Measurements from ENCODE around the gene ADGRV1.
A peak's percentile ranks its signal among the peaks of the same experiment; 100 is the strongest.

The ADGRV1 gene

GRCh38 chr5:91178461-91178860 is 619.9 kb downstream of the ADGRV1 start:
- Histone ChIP-seq H3K27me3 (ENCODE audit: insufficient read depth, poor library complexity, severe bottlenecking) (no peaks in the 10 kb centered on the region), H3K4me3 (ENCODE audit: severe bottlenecking) (no peak overlapping the region), H3K9me3 (ENCODE audit: severe bottlenecking) (no peaks in the 10 kb centered on the region), H3K36me3 (ENCODE audit: low read depth) (no peaks in the 10 kb centered on the region), H3K4me1 (ENCODE audit: insufficient read depth, poor library complexity, severe bottlenecking) (peaks cover 3% of the 10 kb centered on the region), H3K27ac (ENCODE audit: poor library complexity, severe bottlenecking) (no peak overlapping the region)
- TF ChIP-seq CTCF (IDR thresholded peaks at IDR 0.05; ENCODE audit: poor library complexity, severe bottlenecking): no peak
- ATAC-seq (ENCODE audit: low read depth): no peak
- no peak for DNase-seq (ENCODE audit: low spot score)

GRCh38 chr5:91179018-91179417 is 620.4 kb downstream of the ADGRV1 start:
- Histone ChIP-seq H3K27me3 (ENCODE audit: insufficient read depth, poor library complexity, severe bottlenecking) (no peaks in the 10 kb centered on the region), H3K4me1 (ENCODE audit: insufficient read depth, poor library complexity, severe bottlenecking) (peaks cover 3% of the 10 kb centered on the region), H3K27ac (ENCODE audit: poor library complexity, severe bottlenecking) (no peak overlapping the region), H3K4me3 (ENCODE audit: severe bottlenecking) (no peak overlapping the region), H3K9me3 (ENCODE audit: severe bottlenecking) (no peaks in the 10 kb centered on the region), H3K36me3 (ENCODE audit: low read depth) (no peaks in the 10 kb centered on the region)
- DNase-seq (ENCODE audit: low spot score) (no peak), ATAC-seq (ENCODE audit: low read depth) (no peak)
- no peak for TF ChIP-seq CTCF (IDR thresholded peaks at IDR 0.05; ENCODE audit: poor library complexity, severe bottlenecking)

- no peak for TF ChIP-seq CTCF (IDR thresholded peaks at IDR 0.05; ENCODE audit: poor library complexity, severe bottlenecking)
- H3K4me3 ChIP-seq (ENCODE audit: severe bottlenecking): no peak overlapping the region
- no peak for ATAC-seq (ENCODE audit: low read depth)
Measured at GRCh38 chr5:91180506-91180905, 621.9 kb downstream of the ADGRV1 start.

GRCh38 chr5:91182763-91183162 is 624.2 kb downstream of the ADGRV1 start:
- peak; percentile 12; the same call in 1 of the 3 replicates for ATAC-seq (ENCODE audit: low read depth)
- H3K4me3 ChIP-seq (ENCODE audit: severe bottlenecking): no peak overlapping the region
- H3K4me1 ChIP-seq (ENCODE audit: insufficient read depth, poor library complexity, severe bottlenecking): peaks cover 3% of the 10 kb centered on the region
- no peaks in the 10 kb centered on the region for H3K36me3 ChIP-seq (ENCODE audit: low read depth)
- no peak overlapping the region for H3K27ac ChIP-seq (ENCODE audit: poor library complexity, severe bottlenecking)
- TF ChIP-seq CTCF (IDR thresholded peaks at IDR 0.05; ENCODE audit: poor library complexity, severe bottlenecking): no peak
- no peaks in the 10 kb centered on the region for H3K9me3 ChIP-seq (ENCODE audit: severe bottlenecking)
- no peak for DNase-seq (ENCODE audit: low spot score)
- no peaks in the 10 kb centered on the region for H3K27me3 ChIP-seq (ENCODE audit: insufficient read depth, poor library complexity, severe bottlenecking)

More at GRCh38 chr5:91180506-91180905, 621.9 kb downstream of the ADGRV1 start:
- no peaks in the 10 kb centered on the region for H3K9me3 ChIP-seq (ENCODE audit: severe bottlenecking)
- no peaks in the 10 kb centered on the region for H3K36me3 ChIP-seq (ENCODE audit: low read depth)
- H3K27ac ChIP-seq (ENCODE audit: poor library complexity, severe bottlenecking): no peak overlapping the region
- peaks cover 3% of the 10 kb centered on the region for H3K4me1 ChIP-seq (ENCODE audit: insufficient read depth, poor library complexity, severe bottlenecking)
- DNase-seq (ENCODE audit: low spot score): no peak
- H3K27me3 ChIP-seq (ENCODE audit: insufficient read depth, poor library complexity, severe bottlenecking): no peaks in the 10 kb centered on the region

- Histone ChIP-seq H3K36me3 (ENCODE audit: low read depth) (no peaks in the 10 kb centered on the region), H3K27me3 (ENCODE audit: insufficient read depth, poor library complexity, severe bottlenecking) (no peaks in the 10 kb centered on the region), H3K4me3 (ENCODE audit: severe bottlenecking) (no peak overlapping the region), H3K27ac (ENCODE audit: poor library complexity, severe bottlenecking) (no peak overlapping the region), H3K9me3 (ENCODE audit: severe bottlenecking) (no peaks in the 10 kb centered on the region), H3K4me1 (ENCODE audit: insufficient read depth, poor library complexity, severe bottlenecking) (peaks cover 3% of the 10 kb centered on the region)
- DNase-seq (ENCODE audit: low spot score): no peak
- no peak for TF ChIP-seq CTCF (IDR thresholded peaks at IDR 0.05; ENCODE audit: poor library complexity, severe bottlenecking)
- no peak for ATAC-seq (ENCODE audit: low read depth)
Measured at GRCh38 chr5:91183743-91184142, 625.1 kb downstream of the ADGRV1 start.
